Tibial nerve (tissue), 4 donors: ENCODE data around the gene ELAVL1. TPM values are rescaled to one million over a fixed set of nuclear protein-coding genes. Genes with fewer than 3 reads are reported as not detected.

Experiments used
- DNase-seq, 2 donors: peaks; one replicate each; pipeline ENCODE4 v3.0.0-alpha.2; 2019; ENCODE audit warnings: low spot score in 2 of 2
- H3K27ac ChIP-seq, 4 donors: fragments of 200-600 bp; sonication (generic) in 3 of 4; one replicate each; pipeline ENCODE4 v1.5.1; 2017 to 2019; ENCODE audit warnings: mild to moderate bottlenecking in 1 of 4
- H3K27me3 ChIP-seq, 2 donors: fragments of 200-600 bp; sonication (generic) in 1 of 2; one replicate each; pipeline versions ENCODE4 v1.5.1 to v1.6.0; 2017 to 2019
- H3K36me3 ChIP-seq, 3 donors: fragments of 200-600 bp; sonication (generic); one replicate each; pipeline ENCODE4 v1.5.1; 2018 to 2019
- H3K4me1 ChIP-seq, 4 donors: fragments of 200-600 bp; sonication (generic) in 3 of 4; one replicate each; pipeline ENCODE4 v1.5.1; 2017 to 2019
- H3K4me3 ChIP-seq, 4 donors: fragments of 200-600 bp; sonication (generic) in 3 of 4; one replicate each; pipeline ENCODE4 v1.5.1; 2017 to 2019; ENCODE audit warnings: mild to moderate bottlenecking in 1 of 4, moderate library complexity in 1 of 4
- H3K9me3 ChIP-seq, 4 donors: fragments of 200-600 bp; sonication (generic) in 3 of 4; one replicate each; pipeline ENCODE4 v1.5.1; 2017 to 2019
- CTCF ChIP-seq, 5 experiments: fragments of 200-600 bp in 3 of 5; fragments of 450-650 bp in 2 of 5; sonication (generic) in 3 of 5; IDR thresholded peaks; one replicate each; pipeline ENCODE4 v1.5.1; 2016 to 2019; ENCODE audit warnings: antibody characterized with exemption in 5 of 5, mild to moderate bottlenecking in 3 of 5, moderate library complexity in 2 of 5
- EP300 ChIP-seq, 2 donors: sonication (generic); formaldehyde crosslinking; IDR thresholded peaks; one replicate each; pipeline ENCODE4 v1.6.1; 2017; ENCODE audit warnings: antibody characterized with exemption in 2 of 2, mild to moderate bottlenecking in 1 of 2
- POLR2A ChIP-seq, 2 donors: fragments of 450-650 bp; IDR thresholded peaks; one replicate each; pipeline ENCODE4 v1.6.1; 2017; ENCODE audit warnings: antibody characterized with exemption in 2 of 2, mild to moderate bottlenecking in 2 of 2, moderate library complexity in 2 of 2
- WGBS, 2 donors: methylation state at CpG; one replicate each; pipeline ENCODE4 v1.1.5; 2018; 5-methylcytosine and 5-hydroxymethylcytosine counted together
- total RNA-seq, 4 donors: library from RNA; depleted of rRNA; stranded (reverse); fragments of >200 nt; gene quantifications; one replicate each; pipeline ENCODE4 v1.1.0, GENCODE V29; 2016

Gene ELAVL1
- total RNA-seq, 4 donors from 2014 or later: 25.8 to 36.4 (median 27.7) TPM

DNA sequence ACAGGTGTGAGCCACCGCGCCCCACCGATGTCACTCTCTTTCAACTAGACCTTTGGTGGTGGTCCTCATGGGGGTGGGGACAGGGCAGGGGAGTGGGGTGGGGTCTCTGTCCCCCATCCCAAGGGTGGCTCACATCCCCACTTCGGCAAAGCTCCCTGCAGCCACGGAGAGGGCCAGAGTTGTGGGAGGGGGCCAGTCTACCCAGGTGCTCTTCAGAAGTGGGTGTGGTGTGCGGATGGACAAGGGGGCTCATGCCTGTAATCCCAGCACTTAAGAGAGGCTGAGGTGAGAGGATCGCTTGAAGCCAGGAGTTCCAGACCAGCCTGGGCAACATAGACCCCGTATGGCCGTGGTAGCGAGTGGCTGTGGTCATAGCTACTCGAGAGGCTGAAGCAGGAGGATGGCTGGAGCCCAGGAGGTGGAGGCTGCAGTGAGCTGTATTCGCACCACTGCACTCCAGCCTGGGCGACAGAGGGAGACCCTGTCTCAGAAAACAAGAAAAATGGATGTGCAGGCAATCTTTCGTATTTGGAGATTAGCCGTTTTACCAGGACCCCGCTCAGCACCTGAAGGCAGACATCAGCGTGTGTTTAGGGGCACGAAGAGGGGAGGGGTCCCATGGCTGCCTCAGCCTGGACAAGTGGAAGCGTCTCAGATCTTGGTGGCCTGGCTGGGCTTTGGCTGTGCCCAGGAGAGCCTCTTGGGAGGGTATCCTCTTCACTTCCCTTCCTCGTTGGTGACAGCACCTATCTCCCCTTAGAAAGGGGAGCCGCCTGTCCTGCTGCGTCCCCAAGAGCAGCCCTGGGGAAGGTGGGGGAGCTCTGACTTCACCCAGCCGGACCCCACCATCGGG, 90.0 kb downstream of the ELAVL1 start:
- Histone ChIP-seq H3K36me3 (peaks cover 5 to 38% (median 17%) of the 10 kb centered on the region in 3 donors), H3K27me3 (peaks cover 0 to 48% of the 10 kb centered on the region in 2 donors), H3K9me3 (no peaks in the 10 kb centered on the region), H3K27ac (no peak overlapping the region), H3K4me3 (no peak overlapping the region), H3K4me1 (peaks cover 0 to 43% (median 19%) of the 10 kb centered on the region in 4 donors)
- 49 to 50% methylated on average over 19 to 20 of the region's 24 CpGs for WGBS, 2 donors
- no peak for DNase-seq
- TF ChIP-seq EP300 (IDR thresholded peaks at IDR 0.05) (no peak), POLR2A (IDR thresholded peaks at IDR 0.05) (no peak), CTCF (IDR thresholded peaks at IDR 0.05) (no peak)

DNA sequence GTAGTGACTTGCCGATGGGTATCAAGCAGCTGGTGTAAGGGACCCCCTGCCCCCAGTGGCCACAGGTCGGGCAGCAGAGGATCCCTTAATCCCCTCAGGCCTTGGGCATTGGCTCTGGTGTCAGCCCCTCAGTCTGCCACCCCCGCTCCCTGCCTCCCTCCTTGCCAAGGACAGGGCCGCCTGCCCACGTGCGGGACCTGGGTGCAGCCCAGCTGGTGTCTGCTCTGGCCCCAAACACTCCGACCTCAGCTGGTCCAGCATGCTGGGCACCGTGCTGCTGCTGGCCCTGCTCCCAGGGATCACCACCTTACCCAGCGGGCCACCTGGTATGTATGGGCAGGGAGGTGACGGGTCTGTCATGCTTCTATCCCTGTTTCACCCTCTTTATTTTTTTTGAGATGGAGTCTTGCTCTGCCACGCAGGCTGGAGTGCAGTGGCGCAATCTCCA, 90.8 kb downstream of the ELAVL1 start, which contains the start of gene TGFBR3L:
Gene TGFBR3L, plus strand, starts transcription at position 233 of the 448 bp plus-strand sequence.
- H3K9me3 ChIP-seq: no peaks in the 10 kb centered on the region
- H3K36me3 ChIP-seq: peaks cover 6 to 46% (median 22%) of the 10 kb centered on the region in 3 donors
- H3K4me3 ChIP-seq: no peak within 1 kb of the TSS
- H3K27me3 ChIP-seq: peaks cover 0 to 48% of the 10 kb centered on the region in 2 donors
- TF ChIP-seq EP300 (IDR thresholded peaks at IDR 0.05) (no peak), POLR2A (IDR thresholded peaks at IDR 0.05) (no peak), CTCF (IDR thresholded peaks at IDR 0.05) (no peak)
- no peak within 1 kb of the TSS for H3K27ac ChIP-seq
- no peak for DNase-seq
- peaks cover 0 to 39% (median 19%) of the 10 kb centered on the region in 4 donors for H3K4me1 ChIP-seq
- WGBS, 2 donors: 63 to 77% methylated on average over 8 to 9 of the region's 12 CpGs

- H3K36me3 ChIP-seq: peaks cover 6 to 51% (median 22%) of the 10 kb centered on the region in 3 donors
- H3K4me1 ChIP-seq: peaks cover 0 to 34% (median 19%) of the 10 kb centered on the region in 4 donors
- H3K4me3 ChIP-seq: no peak overlapping the region
- 49% methylated on average over 12 of the region's 12 CpGs for WGBS, 2 donors
- no peak for DNase-seq
- H3K9me3 ChIP-seq: no peaks in the 10 kb centered on the region
- TF ChIP-seq EP300 (IDR thresholded peaks at IDR 0.05) (no peak), CTCF (IDR thresholded peaks at IDR 0.05) (no peak), POLR2A (IDR thresholded peaks at IDR 0.05) (no peak)
- no peak overlapping the region for H3K27ac ChIP-seq
- peaks cover 0 to 45% of the 10 kb centered on the region in 2 donors for H3K27me3 ChIP-seq
Observed at GRCh38 chr19:7914099-7914498, 91.3 kb downstream of the ELAVL1 start.

- Histone ChIP-seq H3K4me3 (no peak overlapping the region), H3K27ac (no peak overlapping the region), H3K27me3 (peaks cover 0 to 41% of the 10 kb centered on the region in 2 donors), H3K9me3 (no peaks in the 10 kb centered on the region), H3K4me1 (peaks cover 0 to 30% (median 19%) of the 10 kb centered on the region in 4 donors), H3K36me3 (peaks cover 6 to 56% (median 22%) of the 10 kb centered on the region in 3 donors)
- WGBS, 2 donors: 74 to 81% methylated on average over 10 of the region's 10 CpGs
- no peak for DNase-seq
- TF ChIP-seq POLR2A (IDR thresholded peaks at IDR 0.05): no peak
- no peak for TF ChIP-seq CTCF (IDR thresholded peaks at IDR 0.05)
- no peak for TF ChIP-seq EP300 (IDR thresholded peaks at IDR 0.05)
Observed at GRCh38 chr19:7913652-7914051, 91.8 kb downstream of the ELAVL1 start.
